Adrenal gland (tissue), 12 donors: ENCODE results near the gene CPA2. TPM values are rescaled to one million over a fixed set of nuclear protein-coding genes. Genes with fewer than 3 reads are reported as not detected.
"Not testable (repeated sequence)": the region's sequence is repeated elsewhere in the genome, so short reads cannot be mapped to it uniquely, and the experiment has no call there.

Experiments used
- DNase-seq, 7 donors: peaks; one replicate each; pipeline ENCODE4 v3.0.0-alpha.2; 2019 to 2020
- H3K27ac ChIP-seq, 5 donors: fragments of 200-600 bp; sonication (generic) in 4 of 5; 1 replicate in 3 of 5; 2 replicates in 2 of 5; pipeline versions ENCODE4 v1.5.1 to v1.8.0; 2016 to 2020; ENCODE audit warnings: mild to moderate bottlenecking in 1 of 5
- H3K27me3 ChIP-seq: fragments of 200-600 bp; 2 replicates; pipeline ENCODE4 v1.8.0; 2021
- H3K36me3 ChIP-seq, 2 donors: fragments of 200-600 bp; replicated peaks in 1 of 2; 1 replicate in 1 of 2; 2 replicates in 1 of 2; pipeline versions ENCODE4 v1.5.1 to v1.8.0; 2018 to 2022
- H3K4me1 ChIP-seq, 2 donors: fragments of 200-600 bp; replicated peaks in 1 of 2; 1 replicate in 1 of 2; 2 replicates in 1 of 2; pipeline versions ENCODE4 v1.5.1 to v1.8.0; 2018 to 2021
- H3K4me3 ChIP-seq, 4 donors: fragments of 200-600 bp; sonication (generic) in 3 of 4; one replicate each; pipeline ENCODE4 v1.5.1; 2016 to 2018
- H3K9me3 ChIP-seq, 3 donors: fragments of 200-600 bp; sonication (generic) in 1 of 3; replicated peaks in 1 of 3; 1 replicate in 2 of 3; 2 replicates in 1 of 3; pipeline versions ENCODE4 v1.5.1 to v1.8.0; 2016 to 2021
- POLR2A ChIP-seq, 2 donors: fragments of 450-650 bp; IDR thresholded peaks; one replicate each; pipeline ENCODE4 v1.6.1; 2017; ENCODE audit warnings: antibody characterized with exemption in 2 of 2, mild to moderate bottlenecking in 2 of 2, moderate library complexity in 1 of 2
- WGBS, 4 donors: extraction: QIAGEN DNeasy Blood & Tissue Kit in 2 of 4; methylation state at CpG; one replicate each; pipeline versions ENCODE4 v1.1.5 to v1.1.7; 2013 to 2017; 5-methylcytosine and 5-hydroxymethylcytosine counted together
- intact Hi-C, 2 donors: fragments of 100-400 bp; cut with DNase I; formaldehyde crosslinking; loops; one replicate each; pipeline versions ENCODE4 v1.14.1 to v1.15.0; 2022 to 2023
- polyA plus RNA-seq, 3 donors: library from polyadenylated mRNA; stranded (reverse); fragments of 200-250 nt in 2 of 3; fragments of 350-450 nt in 1 of 3; fragmentation: Illumina TruSeq in 1 of 3; extraction: RNeasy Lipid Tissue Mini Kit (QIAGEN cat#74804) in 1 of 3; gene quantifications; one replicate each; pipeline ENCODE4 v1.2.3, GENCODE V29; 2013 to 2014
- total RNA-seq, 9 donors: library from RNA; depleted of rRNA in 4 of 9; stranded (reverse); fragments of >200 nt in 4 of 9; fragments of 120-200 nt in 1 of 9; fragmentation: NEBNext Ultra II Directional in 1 of 9; extraction: Animal tissue kit (Norgen Biotek cat#: 25700) in 1 of 9; gene quantifications; one replicate each; pipeline versions ENCODE4 v1.1.0 to v1.2.4, GENCODE V29; 2013 to 2023
- TF ChIP-seq, protein P1 (sequence below), 6 experiments: fragments of 450-650 bp in 4 of 6; fragments of 200-600 bp in 2 of 6; sonication (generic) in 1 of 6; IDR thresholded peaks; 1 replicate in 5 of 6; 2 replicates in 1 of 6; pipeline versions ENCODE4 v1.5.1 to v1.8.0; 2016 to 2021; ENCODE audit warnings: antibody characterized with exemption in 6 of 6, mild to moderate bottlenecking in 2 of 6, moderate library complexity in 1 of 6
- donor health status: healthy with polysubstance abuse.
- donor health status: Bipolar disorder and iron deficiency.
- donor health status: DM: yes; HTN: yes; CAD: no.
- donor health status: DM: no; HTN: no; CAD: no.
- donor health status: DM: no; HTN: no; CAD: no.
- donor health status: DM: yes; HTN: yes; CAD: no.

The CPA2 gene
- total and polyA plus RNA-seq, 12 donors: 0.15 to 2.3 (median 0.75) TPM; not detected in 4

DNA sequence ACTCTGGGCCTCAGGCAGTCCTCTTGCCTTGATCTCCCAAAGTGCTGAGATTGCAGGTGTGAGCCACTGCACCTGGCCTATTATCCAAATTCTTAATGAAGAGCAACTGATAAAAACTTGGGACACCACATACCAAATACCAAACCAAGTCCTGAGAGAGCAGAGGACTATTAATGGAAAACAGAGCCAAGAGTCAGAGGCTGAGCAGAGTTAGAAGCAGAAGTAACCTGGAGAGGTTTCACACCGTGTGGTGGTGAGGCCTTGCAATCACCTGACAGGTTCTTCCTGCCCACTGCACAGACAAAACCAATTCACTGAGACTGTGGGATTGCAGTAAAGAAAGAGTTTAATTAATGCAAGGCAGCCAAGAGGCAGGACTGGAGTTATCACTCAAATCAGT, 43.0 kb upstream of the CPA2 start:
- TF ChIP-seq, protein P1, sequence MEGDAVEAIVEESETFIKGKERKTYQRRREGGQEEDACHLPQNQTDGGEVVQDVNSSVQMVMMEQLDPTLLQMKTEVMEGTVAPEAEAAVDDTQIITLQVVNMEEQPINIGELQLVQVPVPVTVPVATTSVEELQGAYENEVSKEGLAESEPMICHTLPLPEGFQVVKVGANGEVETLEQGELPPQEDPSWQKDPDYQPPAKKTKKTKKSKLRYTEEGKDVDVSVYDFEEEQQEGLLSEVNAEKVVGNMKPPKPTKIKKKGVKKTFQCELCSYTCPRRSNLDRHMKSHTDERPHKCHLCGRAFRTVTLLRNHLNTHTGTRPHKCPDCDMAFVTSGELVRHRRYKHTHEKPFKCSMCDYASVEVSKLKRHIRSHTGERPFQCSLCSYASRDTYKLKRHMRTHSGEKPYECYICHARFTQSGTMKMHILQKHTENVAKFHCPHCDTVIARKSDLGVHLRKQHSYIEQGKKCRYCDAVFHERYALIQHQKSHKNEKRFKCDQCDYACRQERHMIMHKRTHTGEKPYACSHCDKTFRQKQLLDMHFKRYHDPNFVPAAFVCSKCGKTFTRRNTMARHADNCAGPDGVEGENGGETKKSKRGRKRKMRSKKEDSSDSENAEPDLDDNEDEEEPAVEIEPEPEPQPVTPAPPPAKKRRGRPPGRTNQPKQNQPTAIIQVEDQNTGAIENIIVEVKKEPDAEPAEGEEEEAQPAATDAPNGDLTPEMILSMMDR (IDR thresholded peaks at IDR 0.05): no peak
- no peak for TF ChIP-seq POLR2A (IDR thresholded peaks at IDR 0.05)
- no peak overlapping the region for H3K4me3 ChIP-seq
- H3K27ac ChIP-seq: no peak overlapping the region
- H3K4me1 ChIP-seq: no peaks in the 10 kb centered on the region
- 25 to 97% (median 69%) methylated on average over 1 of the region's 1 CpG for WGBS, 4 donors
- no peaks in the 10 kb centered on the region for H3K27me3 ChIP-seq
- no peaks in the 10 kb centered on the region for H3K36me3 ChIP-seq
- intact Hi-C loops: no loop called here
- H3K9me3 ChIP-seq: no peaks in the 10 kb centered on the region
- DNase-seq: no peak

DNA sequence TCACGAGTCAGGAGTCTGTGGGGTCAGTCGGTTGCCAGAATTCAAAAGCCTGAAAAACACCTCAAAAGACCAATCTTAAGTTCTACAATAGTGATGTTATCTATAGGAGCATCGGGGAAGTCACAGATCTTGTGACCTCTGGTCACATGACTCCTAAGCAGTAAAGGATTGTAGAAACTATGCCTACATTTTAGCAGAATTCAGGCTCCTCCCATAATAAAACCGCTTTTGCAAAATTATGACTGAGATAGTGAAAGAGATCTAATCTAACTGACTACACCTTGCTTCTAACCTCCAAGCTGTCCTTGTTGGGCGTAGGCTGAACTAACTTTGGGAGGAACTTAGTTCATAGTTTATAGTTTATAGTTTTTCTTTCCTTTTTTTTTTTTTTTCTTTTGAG, 42.5 kb upstream of the CPA2 start:
- TF ChIP-seq POLR2A (IDR thresholded peaks at IDR 0.05): no peak
- TF ChIP-seq, protein P1 (IDR thresholded peaks at IDR 0.05): no peak
- H3K27me3 ChIP-seq: no peaks in the 10 kb centered on the region
- no peak overlapping the region for H3K27ac ChIP-seq
- 88 to 97% (median 92%) methylated on average over 5 of the region's 5 CpGs for WGBS, 4 donors
- H3K4me1 ChIP-seq: no peaks in the 10 kb centered on the region
- DNase-seq: no peak
- H3K4me3 ChIP-seq: no peak overlapping the region
- H3K9me3 ChIP-seq: no peaks in the 10 kb centered on the region
- intact Hi-C loops: no loop called here
- no peaks in the 10 kb centered on the region for H3K36me3 ChIP-seq

DNA sequence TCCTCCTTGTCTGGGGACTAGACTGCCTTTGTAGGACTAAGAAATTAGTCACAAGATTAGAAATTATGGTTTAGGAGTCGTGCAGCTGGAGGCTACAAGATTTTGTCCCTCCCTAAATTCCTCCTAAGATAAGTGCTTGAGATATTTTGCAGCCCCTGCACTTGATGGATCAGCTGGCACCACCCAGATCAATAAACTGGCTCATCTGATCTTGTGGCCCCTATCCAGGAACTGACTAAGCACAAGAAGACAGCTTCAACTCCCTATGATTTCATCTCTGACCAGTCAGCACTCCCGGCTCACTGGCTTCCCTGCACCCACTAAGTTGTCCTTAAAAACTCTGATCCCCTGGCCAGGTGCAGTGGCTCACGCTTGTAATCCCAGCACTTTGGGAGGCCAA, 41.7 kb upstream of the CPA2 start:
- intact Hi-C loops: not testable (repeated sequence)
- 44 to 64% (median 53%) methylated on average over 3 of the region's 3 CpGs for WGBS, 4 donors

DNA sequence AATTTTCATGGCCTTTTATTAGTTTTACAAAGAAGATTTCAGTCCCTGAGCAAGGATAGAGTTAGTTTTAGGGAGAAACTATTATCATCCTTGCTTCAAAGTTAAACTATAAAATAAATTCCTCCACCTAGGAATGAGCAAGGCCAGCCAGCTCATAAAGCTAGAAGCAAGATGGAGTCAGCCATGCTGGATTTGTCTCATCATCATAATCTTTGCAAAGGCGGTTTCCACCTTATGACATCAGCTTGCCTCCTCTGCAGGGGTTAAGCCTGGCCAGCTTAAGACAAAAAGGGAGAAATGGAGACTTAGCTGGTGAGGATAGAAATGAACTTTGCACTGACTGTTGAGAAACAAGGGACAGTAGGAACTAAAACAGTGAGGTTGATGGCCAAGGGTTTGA, 40.3 kb upstream of the CPA2 start:
- 96 to 100% (median 100%) methylated on average over 1 of the region's 1 CpG for WGBS, 4 donors
- H3K4me1 ChIP-seq: no peaks in the 10 kb centered on the region
- intact Hi-C loops: no loop called here
- TF ChIP-seq, protein P1 (IDR thresholded peaks at IDR 0.05): no peak
- TF ChIP-seq POLR2A (IDR thresholded peaks at IDR 0.05): no peak
- H3K27ac ChIP-seq: no peak overlapping the region
- H3K9me3 ChIP-seq: no peaks in the 10 kb centered on the region
- no peaks in the 10 kb centered on the region for H3K36me3 ChIP-seq
- H3K4me3 ChIP-seq: no peak overlapping the region
- no peak for DNase-seq
- no peaks in the 10 kb centered on the region for H3K27me3 ChIP-seq

More for the DNA sequence above, 41.7 kb upstream of the CPA2 start:
- not testable (repeated sequence) for H3K36me3 ChIP-seq, H3K9me3 ChIP-seq, H3K4me3 ChIP-seq, H3K27ac ChIP-seq, H3K4me1 ChIP-seq, H3K27me3 ChIP-seq
- peak in 5 of 7 donors; percentile 26 to 54 (median 50) for DNase-seq

DNA sequence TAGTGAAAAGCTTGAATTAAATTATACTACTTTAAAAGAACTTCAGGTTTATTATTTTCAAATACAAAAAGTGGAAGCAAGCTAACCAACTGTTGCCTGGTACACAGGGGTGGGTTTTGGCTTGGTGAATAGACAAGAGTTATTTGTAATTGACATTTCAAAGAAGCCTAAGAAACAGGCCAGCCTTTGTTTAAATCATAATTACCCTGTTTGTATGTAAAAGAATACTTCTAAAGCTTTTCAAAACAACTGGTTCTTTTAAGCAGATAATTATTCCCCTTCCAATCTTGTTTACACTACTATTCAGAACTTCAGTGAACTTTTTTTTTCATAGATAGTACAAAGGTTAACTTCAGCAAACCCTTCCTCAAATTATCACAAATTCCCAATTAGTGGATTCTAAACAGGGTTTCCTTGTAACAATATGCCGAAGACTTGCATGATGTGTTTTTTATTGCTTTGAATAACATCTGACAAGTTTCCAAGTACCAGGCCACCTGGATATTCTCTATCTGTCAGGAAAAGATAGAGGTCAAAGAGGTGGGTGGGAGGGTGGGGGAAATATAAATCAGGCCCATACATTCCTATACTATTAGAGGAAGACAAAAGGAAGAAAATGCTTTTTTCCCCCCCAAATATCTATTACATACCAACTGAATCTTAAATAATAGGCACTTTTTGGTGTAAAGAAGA, 38.6 kb upstream of the CPA2 start:
- intact Hi-C loops: no loop called here
- WGBS, 4 donors: 55 to 83% (median 69%) methylated on average over 1 of the region's 1 CpG

More for the DNA sequence above, 38.6 kb upstream of the CPA2 start:
- no peak overlapping the region for H3K4me3 ChIP-seq
- no peaks in the 10 kb centered on the region for H3K27me3 ChIP-seq
- DNase-seq: no peak
- no peaks in the 10 kb centered on the region for H3K36me3 ChIP-seq
- H3K4me1 ChIP-seq: no peaks in the 10 kb centered on the region
- no peak overlapping the region for H3K27ac ChIP-seq
- no peak for TF ChIP-seq POLR2A (IDR thresholded peaks at IDR 0.05)
- TF ChIP-seq, protein P1 (IDR thresholded peaks at IDR 0.05): no peak
- H3K9me3 ChIP-seq: no peaks in the 10 kb centered on the region
